Kidney epithelial cell (primary cell): ENCODE data around the gene ESRRG. TPM values are rescaled to one million over a fixed set of nuclear protein-coding genes. Genes with fewer than 3 reads are reported as not detected.

Source experiments
- DNase-seq: peaks from one replicate; pipeline ENCODE4 v3.0.0-alpha.2; 2010; ENCODE audit warnings: low read depth
- H3K27me3 ChIP-seq: 2 replicates; pipeline ENCODE4 v1.6.0; 2011; ENCODE audit warnings: low read length; ENCODE audit not compliant: control insufficient read depth, insufficient read depth
- H3K36me3 ChIP-seq: 2 replicates; pipeline ENCODE4 v1.5.1; 2011; ENCODE audit warnings: low read length; ENCODE audit not compliant: control insufficient read depth, insufficient read depth
- H3K4me3 ChIP-seq: 2 replicates; pipeline ENCODE4 v1.5.1; 2011; ENCODE audit warnings: low read depth, mild to moderate bottlenecking, control low read depth, low read length
- total RNA-seq: library from RNA; depleted of rRNA; stranded (reverse); fragments of >200 nt; gene quantifications from 2 replicates; pipeline ENCODE4 v1.2.3, GENCODE V29; 2015
- TF ChIP-seq, protein P1 (sequence below): IDR thresholded peaks from 2 replicates; pipeline ENCODE4 v1.5.1; 2011; ENCODE audit warnings: mild to moderate bottlenecking, moderate library complexity, low read length, control low read depth, inconsistent platforms; ENCODE audit not compliant: insufficient read depth, poor library complexity, severe bottlenecking

ESRRG gene
- total RNA-seq, 1 donor from 2014 or later, result 0.88 TPM

DNA sequence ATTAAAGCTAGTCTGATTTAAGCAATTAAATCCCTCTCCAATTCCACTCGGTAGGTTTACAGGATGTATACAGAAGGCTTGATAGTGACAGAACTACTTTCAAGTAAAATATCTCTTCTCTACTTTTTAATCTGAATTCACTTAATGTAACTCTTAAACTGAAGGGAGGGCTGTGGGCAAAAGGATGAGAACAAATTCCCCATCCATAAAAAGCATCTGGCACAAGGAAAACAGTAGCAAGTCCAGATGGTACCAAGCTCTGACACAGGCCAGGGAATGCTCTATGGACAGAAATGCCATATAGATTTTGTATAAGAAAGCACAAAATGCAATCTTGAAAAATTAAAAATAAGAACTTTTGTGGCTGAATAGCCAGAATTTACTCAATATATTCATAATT is 246.9 kb downstream of the ESRRG start:
- H3K27me3 ChIP-seq, result no peaks in the 10 kb centered on the region

DNA sequence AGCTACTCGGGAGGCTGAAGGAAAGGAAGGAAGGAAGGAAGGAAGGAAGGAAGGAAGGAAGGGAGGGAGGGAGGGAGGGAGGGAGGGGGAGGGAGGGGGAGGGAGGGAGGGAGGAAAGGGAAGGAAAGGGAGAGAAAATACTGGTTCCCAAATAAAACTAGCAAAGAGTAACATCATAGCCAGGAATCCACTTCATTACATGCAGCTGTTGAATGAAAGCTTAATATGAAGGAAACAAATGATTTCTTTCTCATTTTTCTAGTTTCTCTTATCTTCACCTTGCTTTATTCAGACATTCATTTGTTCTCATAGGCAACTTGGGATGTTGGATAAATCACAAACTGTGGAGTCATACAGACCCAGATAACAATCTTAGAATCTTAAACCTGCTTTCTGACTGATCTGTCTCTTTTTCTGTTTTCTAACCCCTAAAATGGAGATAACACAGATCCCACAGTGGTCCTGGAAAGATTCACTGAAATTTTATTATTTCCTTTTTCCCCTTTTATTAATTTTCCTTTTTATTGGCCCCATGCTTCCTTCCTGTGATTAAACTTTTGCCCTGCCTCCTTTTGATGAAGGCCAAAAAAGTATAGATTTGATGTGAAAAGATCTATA is 247.5 kb downstream of the ESRRG start:
- no peaks in the 10 kb centered on the region for H3K36me3 ChIP-seq
- DNase-seq, result no peak
- H3K4me3 ChIP-seq, result no peak overlapping the region
- TF ChIP-seq, protein P1, sequence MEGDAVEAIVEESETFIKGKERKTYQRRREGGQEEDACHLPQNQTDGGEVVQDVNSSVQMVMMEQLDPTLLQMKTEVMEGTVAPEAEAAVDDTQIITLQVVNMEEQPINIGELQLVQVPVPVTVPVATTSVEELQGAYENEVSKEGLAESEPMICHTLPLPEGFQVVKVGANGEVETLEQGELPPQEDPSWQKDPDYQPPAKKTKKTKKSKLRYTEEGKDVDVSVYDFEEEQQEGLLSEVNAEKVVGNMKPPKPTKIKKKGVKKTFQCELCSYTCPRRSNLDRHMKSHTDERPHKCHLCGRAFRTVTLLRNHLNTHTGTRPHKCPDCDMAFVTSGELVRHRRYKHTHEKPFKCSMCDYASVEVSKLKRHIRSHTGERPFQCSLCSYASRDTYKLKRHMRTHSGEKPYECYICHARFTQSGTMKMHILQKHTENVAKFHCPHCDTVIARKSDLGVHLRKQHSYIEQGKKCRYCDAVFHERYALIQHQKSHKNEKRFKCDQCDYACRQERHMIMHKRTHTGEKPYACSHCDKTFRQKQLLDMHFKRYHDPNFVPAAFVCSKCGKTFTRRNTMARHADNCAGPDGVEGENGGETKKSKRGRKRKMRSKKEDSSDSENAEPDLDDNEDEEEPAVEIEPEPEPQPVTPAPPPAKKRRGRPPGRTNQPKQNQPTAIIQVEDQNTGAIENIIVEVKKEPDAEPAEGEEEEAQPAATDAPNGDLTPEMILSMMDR, result no peak
- no peaks in the 10 kb centered on the region for H3K27me3 ChIP-seq

More for the DNA sequence above, 246.9 kb downstream of the ESRRG start:
- TF ChIP-seq, protein P1, result no peak
- no peak for DNase-seq
- H3K4me3 ChIP-seq, result no peak overlapping the region
- no peaks in the 10 kb centered on the region for H3K36me3 ChIP-seq

DNA sequence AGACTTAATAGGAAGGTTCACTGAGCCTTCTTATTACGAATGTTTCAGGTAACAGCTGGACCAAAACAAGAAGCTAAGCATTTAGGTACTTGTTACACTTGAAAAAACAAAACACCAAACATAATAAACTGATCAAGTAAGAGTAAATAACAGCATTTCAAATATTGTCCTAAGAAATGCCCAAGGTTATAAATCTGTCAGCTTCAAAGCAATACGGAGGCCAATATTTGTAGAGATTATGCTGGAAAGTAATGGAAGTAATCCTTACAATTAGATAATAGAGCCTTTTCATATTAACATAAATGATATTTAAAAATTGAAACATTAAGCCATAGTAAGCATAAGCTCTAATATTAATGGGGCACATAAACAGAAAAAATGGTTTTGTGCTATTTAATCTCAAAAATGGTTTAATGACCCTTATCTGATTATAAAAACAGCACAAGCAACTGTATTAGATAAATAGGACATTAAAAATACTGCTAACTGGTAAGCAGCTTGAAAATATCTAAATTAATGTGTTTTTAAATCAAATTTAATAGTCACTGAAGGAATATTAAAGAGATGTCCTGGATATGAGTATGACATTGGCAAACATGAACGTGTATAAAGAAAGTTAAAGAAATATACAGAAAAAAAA is 256.9 kb downstream of the ESRRG start:
- H3K36me3 ChIP-seq, result no peaks in the 10 kb centered on the region
- no peaks in the 10 kb centered on the region for H3K27me3 ChIP-seq
- TF ChIP-seq, protein P1, result no peak
- DNase-seq, result no peak
- no peak overlapping the region for H3K4me3 ChIP-seq

DNA sequence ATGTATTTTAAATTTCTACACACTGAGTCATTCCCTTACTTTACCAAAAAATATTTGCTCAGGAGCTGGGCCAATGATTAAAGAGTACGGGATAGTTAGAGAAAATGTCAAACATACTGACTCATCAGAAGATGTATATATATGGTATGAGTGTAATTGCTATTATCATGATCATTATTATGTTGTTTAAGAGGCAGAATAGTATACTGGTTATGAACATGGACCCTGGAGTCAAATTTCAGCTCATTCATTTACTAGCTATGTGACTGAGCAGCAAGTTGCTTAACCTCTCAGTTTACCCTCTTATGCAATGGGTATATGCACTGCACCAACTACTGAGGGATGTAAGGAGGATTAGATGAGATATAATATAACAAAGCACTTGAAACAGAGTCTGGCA is 258.7 kb downstream of the ESRRG start:
- TF ChIP-seq, protein P1, result no peak
- Histone ChIP-seq H3K4me3 (no peak overlapping the region), H3K27me3 (no peaks in the 10 kb centered on the region), H3K36me3 (no peaks in the 10 kb centered on the region)
- peak; percentile 19 for DNase-seq

DNA sequence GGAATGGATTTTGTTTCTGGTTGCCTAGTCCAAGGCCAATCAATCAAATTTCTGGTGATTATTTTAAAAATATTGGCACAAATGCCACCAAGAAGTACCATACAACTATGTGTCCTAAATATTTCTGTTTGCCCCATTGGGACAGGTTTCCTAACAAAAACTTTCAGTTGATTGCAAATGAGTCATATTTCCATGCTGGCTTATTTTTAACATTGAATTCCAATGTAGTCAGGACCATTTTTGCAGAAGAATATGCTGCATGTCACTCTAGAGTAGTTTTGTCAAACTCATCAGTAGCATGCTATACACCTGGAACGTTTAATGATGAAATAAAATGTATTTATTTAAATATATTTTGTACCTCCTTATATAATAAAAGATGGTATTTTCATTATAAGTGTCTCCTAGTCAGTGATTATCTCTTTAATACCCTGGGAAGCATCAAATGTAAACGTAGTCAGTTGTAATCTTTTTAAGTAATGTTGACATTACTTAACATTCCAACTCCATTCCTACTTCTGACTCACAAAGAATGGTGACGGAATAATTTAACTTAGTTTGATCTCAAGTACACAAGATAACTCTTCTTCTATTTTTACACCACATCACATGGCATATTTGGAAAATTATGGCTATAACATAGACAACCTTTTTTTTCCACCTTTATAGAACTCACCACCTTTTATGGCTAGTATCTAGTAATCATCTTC is 261.0 kb downstream of the ESRRG start:
- TF ChIP-seq, protein P1, result no peak
- H3K36me3 ChIP-seq, result no peaks in the 10 kb centered on the region
- H3K27me3 ChIP-seq, result no peaks in the 10 kb centered on the region
- no peak for DNase-seq
- no peak overlapping the region for H3K4me3 ChIP-seq
